ENCODE data around the gene SLC22A13.
"Not testable (repeated sequence)": the region's sequence is repeated elsewhere in the genome, so short reads cannot be mapped to it uniquely, and the experiment has no call there.

SLC22A13 gene

GRCh38 chr3:38265604-38266307 lies at the start of gene SLC22A13:
Gene SLC22A13, plus strand, starts transcription at chr3:38265812. Its CDS starts 49 bp downstream, at chr3:38265861.
- DNase-seq = no peak

GRCh38 chr3:38219609-38220197 lies 45.9 kb upstream of the SLC22A13 start:
- no peak for DNase-seq

GRCh38 chr3:38221005-38221404 lies 44.6 kb upstream of the SLC22A13 start:
- DNase-seq = no peak

- DNase-seq = no peak
Observed at GRCh38 chr3:38222032-38222634, 43.5 kb upstream of the SLC22A13 start.

- DNase-seq = no peak
Observed at GRCh38 chr3:38224357-38224756, 41.3 kb upstream of the SLC22A13 start.

- DNase-seq = no peak
Observed at GRCh38 chr3:38226273-38226672, 39.3 kb upstream of the SLC22A13 start.

- no peak for DNase-seq
Observed at GRCh38 chr3:38227989-38228388, 37.6 kb upstream of the SLC22A13 start.

GRCh38 chr3:38229036-38229435 lies 36.6 kb upstream of the SLC22A13 start:
- DNase-seq = no peak

- no peak for DNase-seq
Observed at GRCh38 chr3:38232701-38233100, 32.9 kb upstream of the SLC22A13 start.

- no peak for DNase-seq
Observed at GRCh38 chr3:38235466-38235865, 30.1 kb upstream of the SLC22A13 start.

- no peak for DNase-seq
Observed at GRCh38 chr3:38238416-38239008, 27.1 kb upstream of the SLC22A13 start.

GRCh38 chr3:38242812-38243211 lies 22.8 kb upstream of the SLC22A13 start:
- DNase-seq = not testable (repeated sequence)

GRCh38 chr3:38245930-38246329 lies 19.7 kb upstream of the SLC22A13 start:
- no peak for DNase-seq

- no peak for DNase-seq
Observed at GRCh38 chr3:38247366-38248035, 18.1 kb upstream of the SLC22A13 start.

GRCh38 chr3:38250198-38250597 lies 15.4 kb upstream of the SLC22A13 start:
- no peak for DNase-seq

GRCh38 chr3:38251197-38251596 lies 14.4 kb upstream of the SLC22A13 start:
- no peak for DNase-seq

GRCh38 chr3:38253704-38254103 lies 11.9 kb upstream of the SLC22A13 start:
- DNase-seq = no peak

GRCh38 chr3:38254872-38255271 lies 10.7 kb upstream of the SLC22A13 start:
- DNase-seq = no peak

GRCh38 chr3:38255627-38256026 lies 10.0 kb upstream of the SLC22A13 start:
- DNase-seq = no peak

- DNase-seq = peak; percentile 5
Observed at GRCh38 chr3:38257583-38257982, 8.0 kb upstream of the SLC22A13 start.

GRCh38 chr3:38260474-38260873 lies 5.1 kb upstream of the SLC22A13 start:
- DNase-seq = no peak

GRCh38 chr3:38264353-38264771 lies 1.2 kb upstream of the SLC22A13 start:
- no peak for DNase-seq

- no peak for DNase-seq
Observed at GRCh38 chr3:38264779-38265178, 833 bp upstream of the SLC22A13 start.
